SU-DHL-6 (cell line): ENCODE results near the gene COQ2.

Experiments
- CTCF ChIP-seq: fragments of 200-600 bp; sonication (generic); IDR thresholded peaks from one replicate; pipeline ENCODE4 v1.5.1; 2017; ENCODE audit warnings: antibody characterized with exemption, mild to moderate bottlenecking, low read length, moderate library complexity; ENCODE audit not compliant: insufficient read depth, poor library complexity, severe bottlenecking
- EZH2phosphoT487 ChIP-seq: fragments of 200-600 bp; sonication (generic), shearing (Covaris generic); conservative IDR thresholded peaks from 2 replicates; pipeline ENCODE4 v1.6.1; 2018; ENCODE audit warnings: mild to moderate bottlenecking, antibody characterized with exemption, low read length, moderate library complexity, mixed read lengths

- TF ChIP-seq CTCF (no peak), EZH2phosphoT487 (no peak)
Observed at GRCh38 chr4:83307920-83308319, 23.3 kb upstream of the COQ2 start.
